Measurements from ENCODE around the gene B3GAT1. TPM values are rescaled to one million over a fixed set of nuclear protein-coding genes. Genes with fewer than 3 reads are reported as not detected.

Gene B3GAT1
- total and polyA plus RNA-seq, 2 experiments from 2014 or later, result 4.8 to 28.3 TPM

GRCh38 chr11:134405841-134406240, 6.2 kb downstream of the B3GAT1 start:
- H3K27me3 Mint-ChIP-seq (ENCODE audit: insufficient read depth, low read depth, poor library complexity), result peaks cover 7% of the 10 kb centered on the region
- no peak overlapping the region for H3K27ac ChIP-seq (ENCODE audit: low read depth)
- peaks cover 4% of the 10 kb centered on the region; the same call in 1 of the 2 replicates for H3K9me2 ChIP-seq (ENCODE audit: insufficient read depth)
- no peak overlapping the region for H2AFZ ChIP-seq
- H3K4me3 ChIP-seq, result no peak overlapping the region
- peaks cover 9% of the 10 kb centered on the region for H3K4me1 ChIP-seq (ENCODE audit: insufficient read depth)
- H3K36me3 ChIP-seq (ENCODE audit: insufficient read depth), result no peaks in the 10 kb centered on the region
- DNase-seq (ENCODE audit: low spot score) (no peak), ATAC-seq (no peak)
- peaks cover 45% of the 10 kb centered on the region for H3K79me2 ChIP-seq (replicated peaks; ENCODE audit: insufficient read depth)
- no peaks in the 10 kb centered on the region; the same call in 2 of the 3 replicates for H3K9me3 Mint-ChIP-seq
- TF ChIP-seq EZH2 (IDR thresholded peaks at IDR 0.05; ENCODE audit: low read depth, unreplicated experiment), result no peak
- no peaks in the 10 kb centered on the region for H3F3A ChIP-seq (replicated peaks; ENCODE audit: low read depth)
- H3K36me3 Mint-ChIP-seq (ENCODE audit: low read depth), result peaks cover 15% of the 10 kb centered on the region
- peaks cover 4% of the 10 kb centered on the region for H4K20me1 ChIP-seq (replicated peaks; ENCODE audit: insufficient read depth)
- H3K4me3 Mint-ChIP-seq, result no peak overlapping the region
- no peak overlapping the region for H3K27ac Mint-ChIP-seq
- no peak overlapping the region for H3K4me2 ChIP-seq
- peaks cover 34% of the 10 kb centered on the region for H3K4me1 Mint-ChIP-seq
- peaks cover 7% of the 10 kb centered on the region; the same call in 1 of the 2 replicates for H3K27me3 ChIP-seq (ENCODE audit: insufficient read depth)

DNA sequence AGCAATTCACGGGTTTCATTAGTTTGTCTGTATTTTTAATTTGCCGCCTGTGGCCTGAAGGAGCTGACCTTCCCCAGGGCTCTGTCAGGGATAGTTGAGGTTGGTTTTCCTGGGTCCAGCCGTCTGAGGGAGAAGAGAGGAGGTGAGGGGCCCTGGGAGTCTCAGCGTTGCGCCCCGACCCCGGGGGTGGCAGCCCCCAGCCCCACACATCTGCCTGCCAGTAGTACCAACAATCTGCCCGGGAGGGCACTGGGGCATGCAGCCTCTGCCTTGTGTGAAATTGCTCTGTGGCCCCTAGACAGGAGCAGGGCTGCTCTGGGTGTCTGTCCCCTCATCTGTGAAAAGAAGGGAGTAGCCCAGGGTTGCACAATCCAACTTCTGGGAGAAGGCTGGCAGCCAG, 6.6 kb downstream of the B3GAT1 start:
- Histone ChIP-seq H3K4me3 (no peak overlapping the region), H3K36me3 (ENCODE audit: insufficient read depth) (no peaks in the 10 kb centered on the region), H3K4me1 (ENCODE audit: insufficient read depth) (peaks cover 5% of the 10 kb centered on the region; the same call in 1 of the 2 replicates), H3K27ac (ENCODE audit: low read depth) (no peak overlapping the region), H3K27me3 (ENCODE audit: insufficient read depth) (peaks cover 3% of the 10 kb centered on the region; the same call in 1 of the 2 replicates), H3K4me2 (no peak overlapping the region), H2AFZ (no peak overlapping the region), H3F3A (replicated peaks; ENCODE audit: low read depth) (no peaks in the 10 kb centered on the region), H3K9me2 (ENCODE audit: insufficient read depth) (peaks cover 4% of the 10 kb centered on the region; the same call in 1 of the 2 replicates), H4K20me1 (replicated peaks; ENCODE audit: insufficient read depth) (peaks cover 5% of the 10 kb centered on the region; the same call in 1 of the 2 replicates), H3K79me2 (replicated peaks; ENCODE audit: insufficient read depth) (peaks cover 45% of the 10 kb centered on the region)
- no peak for ATAC-seq
- peaks cover 31% of the 10 kb centered on the region for H3K4me1 Mint-ChIP-seq
- H3K27ac Mint-ChIP-seq, result no peak overlapping the region; the same call in 1 of the 2 replicates
- no peak overlapping the region for H3K4me3 Mint-ChIP-seq
- no peak for DNase-seq (ENCODE audit: low spot score)
- H3K36me3 Mint-ChIP-seq (ENCODE audit: low read depth), result peaks cover 19% of the 10 kb centered on the region
- H3K27me3 Mint-ChIP-seq (ENCODE audit: insufficient read depth, low read depth, poor library complexity), result peaks cover 5% of the 10 kb centered on the region
- H3K9me3 Mint-ChIP-seq, result peaks cover 3% of the 10 kb centered on the region; the same call in 1 of the 3 replicates
- TF ChIP-seq ZNF114 (CRISPR knock-in tag; IDR thresholded peaks at IDR 0.05) (no peak), CTCF (conservative IDR thresholded peaks at IDR 0.05; ENCODE audit: low read depth in 2 of 2) (no peak), EZH2 (IDR thresholded peaks at IDR 0.05; ENCODE audit: low read depth, unreplicated experiment) (no peak), ZNF462 (CRISPR knock-in tag; IDR thresholded peaks at IDR 0.05) (no peak), POLR2AphosphoS5 (IDR thresholded peaks at IDR 0.05; ENCODE audit: low read depth) (no peak), STAT1 (IDR thresholded peaks at IDR 0.05; ENCODE audit: unreplicated experiment) (no peak), ZNF331 (CRISPR knock-in tag; IDR thresholded peaks at IDR 0.05; ENCODE audit: low read depth) (no peak), CREB1 (CRISPR knock-in tag; IDR thresholded peaks at IDR 0.05; ENCODE audit: low read depth) (no peak), EZH2phosphoT487 (IDR thresholded peaks at IDR 0.05; ENCODE audit: unreplicated experiment) (no peak)
- TF ChIP-seq, protein P1, sequence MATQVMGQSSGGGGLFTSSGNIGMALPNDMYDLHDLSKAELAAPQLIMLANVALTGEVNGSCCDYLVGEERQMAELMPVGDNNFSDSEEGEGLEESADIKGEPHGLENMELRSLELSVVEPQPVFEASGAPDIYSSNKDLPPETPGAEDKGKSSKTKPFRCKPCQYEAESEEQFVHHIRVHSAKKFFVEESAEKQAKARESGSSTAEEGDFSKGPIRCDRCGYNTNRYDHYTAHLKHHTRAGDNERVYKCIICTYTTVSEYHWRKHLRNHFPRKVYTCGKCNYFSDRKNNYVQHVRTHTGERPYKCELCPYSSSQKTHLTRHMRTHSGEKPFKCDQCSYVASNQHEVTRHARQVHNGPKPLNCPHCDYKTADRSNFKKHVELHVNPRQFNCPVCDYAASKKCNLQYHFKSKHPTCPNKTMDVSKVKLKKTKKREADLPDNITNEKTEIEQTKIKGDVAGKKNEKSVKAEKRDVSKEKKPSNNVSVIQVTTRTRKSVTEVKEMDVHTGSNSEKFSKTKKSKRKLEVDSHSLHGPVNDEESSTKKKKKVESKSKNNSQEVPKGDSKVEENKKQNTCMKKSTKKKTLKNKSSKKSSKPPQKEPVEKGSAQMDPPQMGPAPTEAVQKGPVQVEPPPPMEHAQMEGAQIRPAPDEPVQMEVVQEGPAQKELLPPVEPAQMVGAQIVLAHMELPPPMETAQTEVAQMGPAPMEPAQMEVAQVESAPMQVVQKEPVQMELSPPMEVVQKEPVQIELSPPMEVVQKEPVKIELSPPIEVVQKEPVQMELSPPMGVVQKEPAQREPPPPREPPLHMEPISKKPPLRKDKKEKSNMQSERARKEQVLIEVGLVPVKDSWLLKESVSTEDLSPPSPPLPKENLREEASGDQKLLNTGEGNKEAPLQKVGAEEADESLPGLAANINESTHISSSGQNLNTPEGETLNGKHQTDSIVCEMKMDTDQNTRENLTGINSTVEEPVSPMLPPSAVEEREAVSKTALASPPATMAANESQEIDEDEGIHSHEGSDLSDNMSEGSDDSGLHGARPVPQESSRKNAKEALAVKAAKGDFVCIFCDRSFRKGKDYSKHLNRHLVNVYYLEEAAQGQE (IDR thresholded peaks at IDR 0.05; ENCODE audit: unreplicated experiment), result no peak
